Ammon's horn (tissue), 1 donor: ENCODE measurements around the gene HDAC3.

Experiments used
- DNase-seq: peaks from one replicate; pipeline ENCODE4 v3.0.0-alpha.2; 2016; ENCODE audit warnings: low spot score

Gene HDAC3

GRCh38 chr5:141657937-141658545 lies 21.4 kb upstream of the HDAC3 start:
- no peak for DNase-seq

GRCh38 chr5:141657404-141657803 lies 20.8 kb upstream of the HDAC3 start:
- DNase-seq = no peak

- DNase-seq = no peak
Observed at GRCh38 chr5:141656396-141656795, 19.7 kb upstream of the HDAC3 start.

GRCh38 chr5:141655020-141655419 lies 18.4 kb upstream of the HDAC3 start:
- DNase-seq = no peak

GRCh38 chr5:141654298-141654697 lies 17.6 kb upstream of the HDAC3 start:
- no peak for DNase-seq

- DNase-seq = no peak
Observed at GRCh38 chr5:141651728-141652105, 15.1 kb upstream of the HDAC3 start.

GRCh38 chr5:141650851-141651727 lies 14.4 kb upstream of the HDAC3 start, which contains the start of gene FCHSD1:
FCHSD1 (minus strand) TSS chr5:141651418; CDS start chr5:141651368, 50 bp downstream.
- peak; percentile 89 for DNase-seq

- no peak for DNase-seq
Observed at GRCh38 chr5:141649972-141650371, 13.3 kb upstream of the HDAC3 start.

- no peak for DNase-seq
Observed at GRCh38 chr5:141649056-141649688, 12.5 kb upstream of the HDAC3 start.

GRCh38 chr5:141647851-141648250 lies 11.2 kb upstream of the HDAC3 start:
- DNase-seq = no peak

GRCh38 chr5:141647242-141647641 lies 10.6 kb upstream of the HDAC3 start:
- no peak for DNase-seq

GRCh38 chr5:141646026-141646425 lies 9.4 kb upstream of the HDAC3 start:
- DNase-seq = no peak

GRCh38 chr5:141641634-141642267 lies 5.1 kb upstream of the HDAC3 start:
- no peak for DNase-seq

GRCh38 chr5:141640698-141641097 lies 4.0 kb upstream of the HDAC3 start:
- DNase-seq = no peak

- no peak for DNase-seq
Observed at GRCh38 chr5:141640051-141640415, 3.4 kb upstream of the HDAC3 start.

- no peak for DNase-seq
Observed at GRCh38 chr5:141639357-141640050, 2.9 kb upstream of the HDAC3 start.

- DNase-seq = no peak
Observed at GRCh38 chr5:141638771-141639170, 2.1 kb upstream of the HDAC3 start.

- DNase-seq = peak; percentile 50
Observed at GRCh38 chr5:141637767-141638419, 1.2 kb upstream of the HDAC3 start.

GRCh38 chr5:141637123-141637766 lies 596 bp upstream of the HDAC3 start:
- DNase-seq = no peak

GRCh38 chr5:141636106-141636412 lies 590 bp downstream of the HDAC3 start:
- DNase-seq = no peak

- no peak for DNase-seq
Observed at GRCh38 chr5:141635646-141636045, 1.0 kb downstream of the HDAC3 start.
